SH-SY5Y (cell line): ENCODE data around the gene MICAL3.

ENCODE experiments used
- GATA2 ChIP-seq: IDR thresholded peaks from 2 replicates; pipeline ENCODE4 v1.6.1; 2011; ENCODE audit warnings: mild to moderate bottlenecking, low read depth, low read length
- GATA3 ChIP-seq: IDR thresholded peaks from 2 replicates; pipeline ENCODE4 v1.6.1; 2011; ENCODE audit warnings: low read depth, mild to moderate bottlenecking, low read length, moderate library complexity

The MICAL3 gene

DNA sequence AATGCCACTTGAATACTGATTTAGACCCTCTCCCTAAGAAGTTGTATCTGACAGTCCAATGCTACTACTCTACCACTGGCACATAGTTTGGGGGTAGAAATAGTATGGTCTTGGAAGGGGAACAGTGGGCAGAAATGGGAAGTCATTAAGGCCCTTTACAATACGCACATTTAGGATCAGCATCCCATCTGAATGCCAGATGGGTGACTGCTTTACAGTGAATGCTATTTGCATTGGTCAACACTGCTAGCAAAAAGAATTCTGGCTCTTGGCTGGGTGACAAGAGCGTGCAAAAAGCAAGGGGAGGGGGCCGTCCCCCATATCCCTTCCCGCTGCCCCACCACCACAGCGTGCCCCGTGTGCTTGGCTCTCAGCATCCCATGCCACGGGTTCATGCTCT, 145.4 kb downstream of the MICAL3 start:
- TF ChIP-seq GATA3 (no peak), GATA2 (no peak)

DNA sequence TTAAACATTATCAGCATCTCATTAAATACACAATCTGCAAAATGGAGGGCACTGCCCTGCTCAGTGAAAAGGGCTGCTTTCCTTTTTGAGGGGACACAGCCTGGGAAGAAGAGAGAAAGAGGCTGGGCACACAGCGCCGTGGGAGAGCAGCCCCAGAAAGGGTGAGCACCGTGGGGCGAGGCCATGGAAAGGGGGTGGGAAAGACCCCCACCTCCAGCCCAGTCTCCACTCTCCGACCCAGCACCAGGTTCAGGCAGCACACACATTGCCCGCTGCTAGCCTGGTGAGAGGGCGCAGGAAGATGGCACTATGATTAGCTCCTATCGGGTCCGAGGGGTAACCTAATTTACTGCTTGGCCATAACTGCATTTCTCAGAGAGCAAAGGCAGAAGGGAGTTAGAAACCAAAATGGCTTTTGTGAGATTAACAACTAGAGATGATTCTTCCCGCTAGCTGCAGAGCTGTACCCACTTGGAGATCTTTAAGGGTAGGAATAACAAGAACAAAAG, 146.1 kb downstream of the MICAL3 start:
- TF ChIP-seq GATA3 (no peak; the same call in 1 of the 2 replicates), GATA2 (peak; percentile 93)

DNA sequence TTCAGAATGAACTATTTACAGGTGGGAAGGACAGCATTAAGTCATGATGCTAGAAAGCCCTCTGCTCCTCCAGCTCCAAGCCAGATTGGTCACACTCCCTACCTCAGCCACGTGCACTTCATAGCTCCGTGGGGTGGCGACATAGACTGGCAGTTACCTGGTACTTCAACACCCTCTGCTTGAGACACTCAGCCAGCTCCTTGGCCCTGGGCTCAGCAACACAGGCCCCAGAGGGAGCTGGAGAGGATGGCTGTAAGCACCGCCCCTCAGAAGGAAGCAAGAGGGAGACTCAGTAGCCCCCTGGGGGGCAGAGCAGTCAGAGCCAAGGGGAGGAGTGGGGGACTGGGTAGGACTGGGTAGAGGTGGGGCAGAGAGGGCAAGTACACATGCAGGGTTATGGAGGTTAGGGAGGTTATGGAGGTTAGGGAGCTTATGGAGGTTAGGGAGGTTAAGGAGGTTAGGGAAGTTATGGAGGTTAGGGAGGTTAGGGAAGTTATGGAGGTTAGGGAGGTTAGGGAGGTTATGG, 148.0 kb downstream of the MICAL3 start:
- no peak for TF ChIP-seq GATA3
- TF ChIP-seq GATA2 = no peak

DNA sequence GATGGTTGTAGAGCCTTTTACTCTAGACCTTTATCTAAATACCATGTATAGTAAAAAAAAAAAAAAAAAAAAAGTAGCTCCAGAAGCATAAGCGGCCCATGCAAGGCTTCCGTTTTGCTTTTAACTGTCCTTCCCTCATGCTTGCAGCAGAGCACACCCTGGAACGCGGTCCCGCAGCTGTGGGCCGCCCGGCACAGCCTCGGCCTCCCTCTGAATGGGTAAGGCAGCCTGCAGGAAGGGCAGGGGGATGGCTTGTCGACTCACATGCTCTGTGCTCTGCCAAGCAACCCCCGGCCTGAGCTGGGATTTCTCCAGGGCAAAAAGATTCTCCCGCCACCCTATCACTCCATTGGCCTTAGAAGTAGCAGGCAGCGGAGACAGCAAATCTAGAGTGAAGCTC, 148.7 kb downstream of the MICAL3 start:
- TF ChIP-seq GATA3 = no peak
- TF ChIP-seq GATA2 = no peak

DNA sequence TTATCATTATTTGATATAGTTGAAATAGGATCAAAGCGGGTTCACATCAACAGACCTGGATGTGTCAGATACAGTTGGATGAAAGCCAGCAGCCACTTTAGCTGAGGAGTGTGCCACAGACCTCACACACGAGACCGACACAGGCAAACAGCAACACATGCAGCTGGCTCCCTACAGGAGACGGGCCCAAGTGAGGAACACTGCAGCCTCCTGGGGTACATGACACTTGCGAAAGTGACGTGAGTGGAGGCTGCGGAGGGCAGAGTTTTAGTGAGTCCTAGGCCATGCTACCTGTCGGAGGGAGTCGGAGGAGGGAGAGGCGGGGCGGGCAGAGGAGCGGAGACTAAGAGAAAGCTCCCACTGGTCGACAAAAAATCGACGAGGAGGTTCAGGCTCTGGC, 149.2 kb downstream of the MICAL3 start:
- no peak for TF ChIP-seq GATA2
- no peak for TF ChIP-seq GATA3

DNA sequence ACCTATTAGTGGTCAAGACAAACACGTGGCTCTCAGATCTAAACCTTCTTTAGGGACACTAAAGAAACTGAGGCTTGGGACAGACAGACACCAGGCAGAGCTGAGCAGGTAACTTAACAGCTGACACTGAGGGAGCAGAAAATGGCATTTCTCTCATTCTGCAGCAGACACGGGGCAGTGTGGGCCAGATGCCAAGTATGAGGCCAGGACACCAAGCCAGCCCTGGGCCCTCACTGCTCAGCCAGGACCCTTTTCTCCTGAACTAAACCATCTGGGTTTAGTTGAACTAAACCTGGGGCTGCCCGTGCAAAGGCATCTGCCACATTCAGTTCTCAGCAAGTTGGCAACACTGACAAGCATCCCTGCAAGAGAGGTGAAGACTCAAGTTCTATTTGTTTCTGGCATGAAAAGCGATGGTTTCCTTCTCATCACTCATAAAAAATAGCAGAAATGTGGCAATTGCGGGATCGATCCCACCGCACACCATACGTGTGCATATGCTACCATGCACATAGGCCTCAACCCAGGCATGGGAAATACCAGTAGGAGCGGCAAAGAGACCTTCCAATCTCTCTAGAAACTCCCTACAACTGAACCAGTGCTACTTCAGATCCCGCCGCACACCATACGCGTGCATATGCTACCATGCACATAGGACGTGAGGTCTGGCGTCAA, 150.0 kb downstream of the MICAL3 start:
- TF ChIP-seq GATA3 = no peak
- no peak for TF ChIP-seq GATA2

DNA sequence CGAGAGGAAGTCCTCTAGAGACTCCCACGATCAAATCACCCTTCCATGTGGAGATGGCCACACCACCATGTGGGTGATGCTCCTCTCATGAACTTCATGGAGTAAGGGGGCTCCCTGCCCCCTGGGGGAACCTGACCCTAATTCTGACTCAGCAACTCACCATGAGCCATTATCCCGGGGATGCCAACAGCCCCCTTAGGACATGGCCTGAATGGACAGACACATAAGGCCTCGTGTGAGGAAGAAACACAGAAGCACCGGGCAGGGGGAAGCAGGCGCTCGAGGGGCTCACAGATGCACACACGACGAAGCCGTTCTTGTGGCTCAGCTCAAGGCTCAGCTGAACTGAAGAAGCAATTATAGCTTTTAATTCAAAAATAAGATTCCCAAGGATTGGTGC, 150.6 kb downstream of the MICAL3 start:
- TF ChIP-seq GATA3 = no peak
- TF ChIP-seq GATA2 = no peak

DNA sequence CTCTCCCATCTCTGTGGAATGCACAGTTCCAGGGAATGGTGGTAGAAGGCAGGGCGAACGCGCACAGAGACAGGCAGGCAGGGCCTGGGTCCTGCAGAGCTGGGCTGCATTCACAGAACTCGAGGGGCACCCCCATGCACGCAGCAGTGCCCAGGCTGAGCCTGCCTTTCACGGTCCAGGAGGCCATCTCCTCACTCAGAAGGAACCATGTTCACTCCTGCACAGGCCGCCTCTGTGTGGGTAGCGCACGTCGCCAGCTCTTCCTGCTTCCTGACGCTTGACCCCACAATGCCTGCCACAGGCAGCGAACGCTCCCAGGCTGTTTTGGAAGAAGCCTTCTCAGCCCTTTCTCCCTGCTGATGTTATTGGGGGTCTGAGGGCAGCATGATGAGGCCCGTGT, 151.2 kb downstream of the MICAL3 start:
- TF ChIP-seq GATA3 (no peak), GATA2 (no peak)

DNA sequence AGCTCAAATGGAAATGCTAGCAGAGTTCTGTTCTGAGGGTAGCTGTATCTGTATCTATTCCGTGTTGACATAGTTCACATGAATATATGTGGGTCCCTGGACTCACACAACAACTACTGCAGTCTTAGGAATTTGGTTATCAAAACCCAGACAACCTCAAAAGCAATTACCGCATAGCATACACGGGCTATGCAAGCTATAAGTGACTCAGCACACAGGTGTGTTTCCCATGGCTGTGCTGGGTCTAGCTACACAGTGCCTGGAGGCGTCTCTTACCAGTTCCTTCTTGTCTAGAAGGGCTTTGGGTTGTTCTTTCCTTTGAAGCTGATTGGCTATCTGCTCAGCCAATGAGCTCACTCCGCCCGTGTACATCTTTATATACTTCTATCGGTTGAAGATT, 151.9 kb downstream of the MICAL3 start:
- no peak for TF ChIP-seq GATA3
- no peak for TF ChIP-seq GATA2

DNA sequence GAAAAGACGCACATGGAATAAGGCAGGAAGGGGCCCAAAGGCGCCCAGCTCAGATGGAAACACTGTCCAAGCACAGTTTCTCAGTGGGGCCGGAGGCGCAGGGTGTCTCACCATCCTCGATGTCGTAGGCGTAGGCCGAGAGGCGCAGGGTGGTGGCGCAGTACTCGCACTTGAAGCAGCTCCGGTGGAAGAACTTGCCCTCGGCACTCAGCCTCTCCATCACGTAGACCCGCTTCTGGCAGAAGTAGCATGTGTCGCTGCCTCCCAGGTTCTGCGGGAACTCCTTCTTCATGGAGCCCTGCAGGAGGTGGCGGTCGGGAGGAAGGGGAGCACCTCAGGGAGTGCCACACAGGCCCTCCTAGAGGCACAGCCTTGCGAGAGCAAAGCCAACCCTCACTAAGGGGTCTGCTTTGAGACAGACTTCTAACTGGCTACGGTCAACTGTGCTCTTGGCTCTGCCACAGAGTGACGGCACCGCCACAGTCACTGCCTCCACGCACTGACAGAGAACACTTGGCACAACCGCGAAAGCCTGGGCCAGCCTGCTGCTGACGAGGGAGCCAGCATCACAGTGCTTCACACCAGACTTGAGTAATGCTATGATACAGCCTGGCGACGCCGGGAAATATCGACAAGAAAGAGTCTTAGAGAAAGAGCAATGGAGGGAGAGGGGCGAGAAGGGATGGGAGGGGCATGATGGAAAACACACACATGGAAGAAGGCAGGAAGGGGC, 152.5 kb downstream of the MICAL3 start:
- no peak for TF ChIP-seq GATA3
- no peak for TF ChIP-seq GATA2

DNA sequence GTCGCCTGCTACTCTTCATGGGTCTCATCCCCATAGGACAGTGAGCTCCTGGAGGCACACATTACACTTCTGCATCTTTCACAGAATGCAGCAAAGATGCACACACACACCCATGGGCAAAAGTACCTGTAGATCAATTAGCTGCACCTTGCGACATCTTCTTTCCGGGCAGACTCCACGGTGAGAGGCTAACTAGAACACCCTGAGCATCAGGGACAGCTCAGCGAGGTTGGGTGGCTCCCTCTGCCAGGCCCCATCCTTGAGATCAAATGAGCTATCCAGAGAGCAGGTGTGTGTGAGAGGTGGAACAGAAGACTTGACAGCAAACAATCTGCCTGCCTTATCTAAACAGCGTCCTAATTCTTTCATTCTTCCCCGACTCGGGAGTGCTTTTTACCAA, 154.0 kb downstream of the MICAL3 start:
- no peak for TF ChIP-seq GATA2
- no peak for TF ChIP-seq GATA3

DNA sequence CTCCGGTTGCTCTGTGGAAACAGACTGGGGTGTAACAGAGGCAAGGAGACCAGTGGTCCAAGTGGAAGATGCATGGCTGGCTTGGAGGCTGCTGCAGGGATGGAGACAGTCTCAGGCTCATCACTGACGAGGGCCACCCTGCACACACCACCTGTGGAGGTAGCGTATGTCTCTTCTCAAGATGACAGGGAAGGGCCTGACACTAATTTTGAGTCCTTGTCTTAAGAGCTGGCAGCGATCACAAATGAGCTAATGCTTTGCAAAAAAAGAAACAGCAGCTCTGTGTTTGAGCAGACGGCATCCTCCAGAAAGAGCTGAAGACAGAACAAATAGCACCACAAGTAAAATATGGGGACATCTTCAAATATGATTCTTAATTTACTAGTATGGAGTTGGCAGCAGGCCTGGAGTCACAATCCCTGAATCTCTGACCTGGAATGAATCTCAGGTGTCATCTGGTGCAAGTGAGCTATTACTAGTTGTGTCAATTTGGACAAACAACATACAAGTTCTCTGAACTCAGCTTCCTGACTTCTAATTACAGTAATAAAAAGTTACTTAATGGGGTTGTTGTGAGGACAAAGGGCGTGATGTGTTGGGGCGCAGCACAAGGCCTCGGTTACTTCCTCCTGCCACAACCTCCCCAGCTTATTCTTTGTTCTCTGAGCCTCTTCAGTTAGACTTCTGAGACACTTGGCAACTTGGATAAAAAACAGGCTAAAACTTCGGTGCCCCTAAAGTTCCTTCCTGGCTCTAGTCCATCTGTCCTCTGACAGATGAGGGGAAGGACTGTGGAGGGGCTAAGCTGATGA, 154.9 kb downstream of the MICAL3 start:
- TF ChIP-seq GATA2 (no peak), GATA3 (no peak)

DNA sequence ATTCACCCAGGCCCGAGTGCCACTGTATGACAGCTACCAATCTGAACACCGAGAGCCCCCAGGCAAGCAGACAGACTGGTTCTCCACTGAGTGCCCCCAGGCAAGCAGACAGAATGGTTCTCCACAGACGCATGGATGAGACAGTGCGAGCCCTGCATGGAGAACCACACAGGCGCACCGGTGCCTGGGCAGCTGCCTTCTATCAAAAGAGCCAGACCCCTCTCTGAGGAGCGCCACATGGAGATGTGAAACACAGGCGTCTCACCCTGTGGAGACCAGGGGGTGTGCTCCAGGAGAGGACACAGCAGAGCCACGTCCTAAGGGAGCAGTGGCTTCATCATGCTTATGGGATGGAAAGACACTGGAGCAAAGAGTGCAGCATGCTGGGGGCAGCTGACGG, 155.6 kb downstream of the MICAL3 start:
- TF ChIP-seq GATA3 = no peak
- no peak for TF ChIP-seq GATA2

DNA sequence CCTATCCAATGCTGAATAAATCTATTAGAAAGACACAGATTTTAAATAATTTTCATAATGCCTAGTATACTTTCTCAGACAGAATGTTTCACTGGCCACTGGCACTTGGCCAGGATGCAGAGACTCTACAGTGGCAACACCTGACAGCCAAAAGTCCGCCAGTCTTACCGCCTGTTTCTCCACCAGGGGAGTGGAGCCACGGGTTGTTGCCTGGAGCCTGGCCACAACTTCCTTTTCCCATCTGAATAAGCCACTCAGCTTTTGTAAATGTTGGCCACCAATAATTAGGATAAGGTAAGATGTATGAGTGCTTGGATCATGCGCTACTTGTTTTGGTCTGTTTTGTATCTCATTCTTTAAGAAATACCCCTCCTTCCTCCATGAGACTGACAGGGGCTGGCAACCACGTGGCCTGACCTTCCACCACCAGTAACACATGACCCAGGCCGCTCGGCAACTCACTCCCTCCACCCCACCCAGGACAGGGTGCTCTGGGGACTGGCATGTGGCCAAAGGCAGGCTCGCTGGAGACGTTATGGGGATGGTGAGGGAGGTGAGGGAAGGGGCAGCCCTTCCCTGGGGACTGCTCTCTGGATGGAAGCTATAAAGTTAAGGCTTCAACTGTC, 157.1 kb downstream of the MICAL3 start:
- TF ChIP-seq GATA2 (no peak), GATA3 (no peak)
